ENCODE data around the gene ABCF1. TPM values are rescaled to one million over a fixed set of nuclear protein-coding genes. Genes with fewer than 3 reads are reported as not detected.

The ABCF1 gene
- total and polyA plus RNA-seq, 2 of the 8 experiments (the other 6 are each of a cell fraction or from before 2014, with no cell fraction given): 48.8 to 123 TPM

DNA sequence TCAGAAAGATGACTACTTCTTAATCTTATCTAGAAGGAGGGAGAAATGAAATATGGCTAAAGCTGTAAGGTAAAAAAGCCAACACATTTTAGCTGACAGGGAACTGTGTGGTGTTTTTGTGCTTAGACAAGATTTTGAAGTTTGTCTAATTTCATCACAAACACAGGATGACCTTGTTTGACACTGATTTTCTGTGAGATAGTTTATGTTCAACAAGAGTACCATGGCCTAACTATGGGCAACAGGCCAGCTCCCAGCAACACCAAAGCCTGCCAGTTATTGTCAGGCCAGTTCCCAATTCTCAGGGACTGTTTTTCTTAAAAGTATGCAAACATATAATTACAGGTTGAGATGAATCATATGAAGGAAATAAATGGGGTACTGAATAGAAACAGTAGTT lies 5.5 kb upstream of the ABCF1 start:
- Histone ChIP-seq H2BK120ac (replicated peaks; ENCODE audit: low read depth, low read length) (no peak overlapping the region), H3K23ac (ENCODE audit: insufficient read length) (no peak overlapping the region), H2AK5ac (ENCODE audit: low read depth, low read length) (no peak overlapping the region), H3K14ac (ENCODE audit: insufficient read length) (no peak overlapping the region), H3K18ac (ENCODE audit: extremely low read depth, low read length) (no peak overlapping the region), H3K56ac (replicated peaks; ENCODE audit: insufficient read length, low read depth, low read length) (no peak overlapping the region), H4K20me1 (replicated peaks in 1 of 2; ENCODE audit: control insufficient read depth in 1 of 2, insufficient read depth in 2 of 2, low read length in 2 of 2) (peaks cover 6 to 9% of the 10 kb centered on the region in 2 experiments), H3K9ac (replicated peaks in 1 of 4; ENCODE audit: extremely low read depth in 1 of 4, low read depth in 3 of 4, low read length in 3 of 4) (no peak overlapping the region), H2BK5ac (ENCODE audit: low read depth, low read length) (no peak overlapping the region), H4K5ac (ENCODE audit: insufficient read length, low read depth, low read length) (no peak overlapping the region), H3K27me3 (replicated peaks in 1 of 4; ENCODE audit: control insufficient read depth in 3 of 4, extremely low read depth in 1 of 4, insufficient read depth in 3 of 4, low read length in 3 of 4) (no peaks in the 10 kb centered on the region), H2BK12ac (ENCODE audit: low read depth, low read length) (no peak overlapping the region), H3K4me3 (ENCODE audit: extremely low read depth in 1 of 4, insufficient read depth in 2 of 4, low read depth in 3 of 4, low read length in 4 of 4) (no peak overlapping the region), H3K27ac (ENCODE audit: low read depth, low read length) (no peak overlapping the region), H2AFZ (ENCODE audit: low read length) (no peak overlapping the region), H3K9me3 (ENCODE audit: insufficient read depth in 2 of 2, low read depth in 1 of 2, low read length in 1 of 2) (no peaks in the 10 kb centered on the region), H2BK15ac (ENCODE audit: low read length) (no peak overlapping the region), H3K23me2 (ENCODE audit: low read depth, low read length) (peaks cover 2% of the 10 kb centered on the region; the same call in 1 of the 2 replicates), H4K8ac (ENCODE audit: extremely low read depth, insufficient read depth, low read length) (no peak overlapping the region), H3K79me2 (ENCODE audit: control insufficient read depth in 1 of 2, insufficient read depth in 2 of 2, low read length in 2 of 2) (no peaks in the 10 kb centered on the region), H3K4me1 (replicated peaks in 1 of 4; ENCODE audit: control insufficient read depth in 3 of 4, insufficient read depth in 4 of 4, low read length in 3 of 4) (peaks cover 0 to 2% (median 0%) of the 10 kb centered on the region in 4 experiments; a peak in 3 of 7 replicates), H3K4ac (replicated peaks; ENCODE audit: insufficient read length, low read depth, low read length) (no peak overlapping the region), H4K91ac (replicated peaks; ENCODE audit: insufficient read length, low read length) (no peak overlapping the region), H2BK20ac (ENCODE audit: low read length) (no peak overlapping the region), H3K36me3 (ENCODE audit: control insufficient read depth in 2 of 4, insufficient read depth in 4 of 4, low read length in 3 of 4) (peaks cover 8 to 25% (median 12%) of the 10 kb centered on the region in 4 experiments; a peak in 7 of 8 replicates), H3K4me2 (ENCODE audit: insufficient read depth in 1 of 2, low read depth in 2 of 2, low read length in 2 of 2) (no peak overlapping the region), H3K79me1 (ENCODE audit: low read depth, low read length) (no peaks in the 10 kb centered on the region)
- TF ChIP-seq POLR2AphosphoS5 (IDR thresholded peaks at IDR 0.05; ENCODE audit: low read depth, low read length): no peak
- no peak for TF ChIP-seq SRF (IDR thresholded peaks at IDR 0.05; ENCODE audit: low read depth, low read length)
- no peak for TF ChIP-seq BRCA1 (IDR thresholded peaks at IDR 0.05; ENCODE audit: low read depth, low read length)
- TF ChIP-seq SUZ12 (IDR thresholded peaks at IDR 0.05; ENCODE audit: low read length): no peak
- TF ChIP-seq KDM4A (IDR thresholded peaks at IDR 0.05; ENCODE audit: low read depth, low read length, severe bottlenecking): no peak
- TF ChIP-seq GABPA (IDR thresholded peaks at IDR 0.05; ENCODE audit: borderline replicate concordance, insufficient read depth, low read length): no peak
- TF ChIP-seq TCF12 (IDR thresholded peaks at IDR 0.05; ENCODE audit: low read depth, low read length): no peak
- TF ChIP-seq CBX5 (IDR thresholded peaks at IDR 0.05; ENCODE audit: low read depth, low read length): no peak
- no peak for TF ChIP-seq SAP30 (IDR thresholded peaks at IDR 0.05; ENCODE audit: insufficient read depth, insufficient replicate concordance, low read length)
- TF ChIP-seq MAFK (IDR thresholded peaks at IDR 0.05; ENCODE audit: low read depth, low read length): no peak
- TF ChIP-seq TEAD4 (IDR thresholded peaks at IDR 0.05; ENCODE audit: low read depth, low read length): no peak
- no peak for DNase-seq (ENCODE audit: low read depth in 1 of 2, low spot score in 2 of 2)
- CTCF ChIA-PET (ENCODE audit: partially characterized antibody): interaction anchor here (1.3 to 2.1 kb wide), 2 partner anchors 8 to 31 kb away, joined by 3 to 6 read pairs; partner anchors contain the start of gene PRR3
- POLR2A ChIA-PET (ENCODE audit: partially characterized antibody): interaction anchor here (0.7 to 4.9 kb wide), 11 partner anchors 10 to 156 kb away, joined by 3 to 68 read pairs (median 5); partner anchors contain the start of genes GNL1 and PRR3
- no peak for FAIRE-seq
